ENCODE results near the gene ARID3C.

DNA sequence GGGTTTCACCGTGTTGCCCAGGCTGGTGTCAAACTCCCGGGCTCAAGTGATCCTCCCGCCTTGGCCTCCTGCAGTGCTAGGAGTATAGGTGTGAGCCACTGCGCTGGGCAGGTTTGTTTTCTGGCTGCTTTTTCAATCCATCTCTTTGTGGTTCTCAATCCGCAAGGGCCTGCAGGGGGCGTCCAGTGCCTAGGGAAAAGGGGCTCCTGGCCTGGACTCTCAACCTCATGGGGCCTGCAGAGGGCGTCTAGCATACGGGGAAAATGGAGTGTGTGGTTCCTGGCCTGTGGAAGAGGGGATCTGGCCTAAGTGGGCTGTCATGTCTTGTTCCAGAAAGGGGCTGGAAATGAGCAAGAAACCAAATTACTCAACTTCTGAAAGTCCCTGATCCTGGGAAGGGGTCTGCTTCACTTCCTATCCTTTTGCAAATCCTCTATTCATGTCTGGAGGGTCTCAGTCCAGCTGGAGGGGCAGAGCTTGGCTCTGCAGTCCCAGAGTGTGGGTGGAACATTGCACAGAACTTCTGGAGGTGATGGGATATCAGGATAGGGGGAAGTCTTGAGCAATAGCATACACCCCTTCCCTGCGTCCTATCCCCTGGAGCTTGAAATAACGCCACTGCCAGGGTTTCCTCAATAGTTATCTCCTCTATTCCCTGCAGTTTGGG, 46.3 kb upstream of the ARID3C start:
- TF ChIP-seq CSDC2 (CRISPR knock-in tag; IDR thresholded peaks at IDR 0.05), result no peak
- no peak for TF ChIP-seq POU6F1 (CRISPR knock-in tag; IDR thresholded peaks at IDR 0.05; ENCODE audit: borderline replicate concordance, low read depth)
- TF ChIP-seq, protein P1, sequence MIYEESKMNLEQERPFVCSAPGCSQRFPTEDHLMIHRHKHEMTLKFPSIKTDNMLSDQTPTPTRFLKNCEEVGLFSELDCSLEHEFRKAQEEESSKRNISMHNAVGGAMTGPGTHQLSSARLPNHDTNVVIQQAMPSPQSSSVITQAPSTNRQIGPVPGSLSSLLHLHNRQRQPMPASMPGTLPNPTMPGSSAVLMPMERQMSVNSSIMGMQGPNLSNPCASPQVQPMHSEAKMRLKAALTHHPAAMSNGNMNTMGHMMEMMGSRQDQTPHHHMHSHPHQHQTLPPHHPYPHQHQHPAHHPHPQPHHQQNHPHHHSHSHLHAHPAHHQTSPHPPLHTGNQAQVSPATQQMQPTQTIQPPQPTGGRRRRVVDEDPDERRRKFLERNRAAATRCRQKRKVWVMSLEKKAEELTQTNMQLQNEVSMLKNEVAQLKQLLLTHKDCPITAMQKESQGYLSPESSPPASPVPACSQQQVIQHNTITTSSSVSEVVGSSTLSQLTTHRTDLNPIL (CRISPR knock-in tag; IDR thresholded peaks at IDR 0.05; ENCODE audit: low read depth), result no peak
- TF ChIP-seq PATZ1 (CRISPR knock-in tag; IDR thresholded peaks at IDR 0.05; ENCODE audit: borderline replicate concordance), result no peak
- TF ChIP-seq GLIS3 (CRISPR knock-in tag; IDR thresholded peaks at IDR 0.05), result no peak
- no peak for TF ChIP-seq ZNF8 (CRISPR knock-in tag; IDR thresholded peaks at IDR 0.05)
- TF ChIP-seq, protein P2, sequence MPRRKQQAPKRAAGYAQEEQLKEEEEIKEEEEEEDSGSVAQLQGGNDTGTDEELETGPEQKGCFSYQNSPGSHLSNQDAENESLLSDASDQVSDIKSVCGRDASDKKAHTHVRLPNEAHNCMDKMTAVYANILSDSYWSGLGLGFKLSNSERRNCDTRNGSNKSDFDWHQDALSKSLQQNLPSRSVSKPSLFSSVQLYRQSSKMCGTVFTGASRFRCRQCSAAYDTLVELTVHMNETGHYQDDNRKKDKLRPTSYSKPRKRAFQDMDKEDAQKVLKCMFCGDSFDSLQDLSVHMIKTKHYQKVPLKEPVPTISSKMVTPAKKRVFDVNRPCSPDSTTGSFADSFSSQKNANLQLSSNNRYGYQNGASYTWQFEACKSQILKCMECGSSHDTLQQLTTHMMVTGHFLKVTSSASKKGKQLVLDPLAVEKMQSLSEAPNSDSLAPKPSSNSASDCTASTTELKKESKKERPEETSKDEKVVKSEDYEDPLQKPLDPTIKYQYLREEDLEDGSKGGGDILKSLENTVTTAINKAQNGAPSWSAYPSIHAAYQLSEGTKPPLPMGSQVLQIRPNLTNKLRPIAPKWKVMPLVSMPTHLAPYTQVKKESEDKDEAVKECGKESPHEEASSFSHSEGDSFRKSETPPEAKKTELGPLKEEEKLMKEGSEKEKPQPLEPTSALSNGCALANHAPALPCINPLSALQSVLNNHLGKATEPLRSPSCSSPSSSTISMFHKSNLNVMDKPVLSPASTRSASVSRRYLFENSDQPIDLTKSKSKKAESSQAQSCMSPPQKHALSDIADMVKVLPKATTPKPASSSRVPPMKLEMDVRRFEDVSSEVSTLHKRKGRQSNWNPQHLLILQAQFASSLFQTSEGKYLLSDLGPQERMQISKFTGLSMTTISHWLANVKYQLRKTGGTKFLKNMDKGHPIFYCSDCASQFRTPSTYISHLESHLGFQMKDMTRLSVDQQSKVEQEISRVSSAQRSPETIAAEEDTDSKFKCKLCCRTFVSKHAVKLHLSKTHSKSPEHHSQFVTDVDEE (CRISPR knock-in tag; IDR thresholded peaks at IDR 0.05), result no peak
- no peak for TF ChIP-seq ZC3H10 (CRISPR knock-in tag; IDR thresholded peaks at IDR 0.05)
- TF ChIP-seq OSR1 (CRISPR knock-in tag; IDR thresholded peaks at IDR 0.05), result no peak
- TF ChIP-seq ESRRG (CRISPR knock-in tag; IDR thresholded peaks at IDR 0.05), result no peak
- no peak for TF ChIP-seq ZFP30 (CRISPR knock-in tag; IDR thresholded peaks at IDR 0.05)
- TF ChIP-seq RARB (CRISPR knock-in tag; IDR thresholded peaks at IDR 0.05), result no peak
- TF ChIP-seq PPARA (CRISPR knock-in tag; IDR thresholded peaks at IDR 0.05; ENCODE audit: borderline replicate concordance), result no peak

Data from SK-N-SH treated with all-trans-retinoic acid at 6 μM for 48 hours (cell line).